K562 (cell line): Measurements from ENCODE around the gene CDH8. TPM values are rescaled to one million over a fixed set of nuclear protein-coding genes. Genes with fewer than 3 reads are reported as not detected.
"Not testable (repeated sequence)": the region's sequence is repeated elsewhere in the genome, so short reads cannot be mapped to it uniquely, and the experiment has no call there.

ENCODE experiments used
- ATAC-seq: fragments of 200-7000 bp; cut with Tn5 transposase; 3 replicates; pipeline ENCODE4 v1.9.1; 2020; ENCODE audit warnings: moderate library complexity
- BruUV-seq: library from RNA; stranded (reverse); fragments of 400-500 nt; replicated peaks from 2 replicates; lab custom pipeline; 2021; lab: Mats Ljungman, UMichigan
- CTCF ChIA-PET: fragments of 300-600 bp; formaldehyde crosslinking; extraction: SDS; loops from one replicate; lab custom pipeline; 2021; ENCODE audit warnings: low intra/inter-chr PET ratio; lab: Yijun Ruan, JAX
- POLR2A ChIA-PET: fragments of 300-600, 350-650 bp; sonication (Branson Sonifier 250); formaldehyde crosslinking; extraction: SDS; loops from one replicate; lab custom pipeline; 2021; ENCODE audit warnings: antibody characterized with exemption, inconsistent platforms; lab: Yijun Ruan, JAX
- DNase-seq, 4 experiments: peaks; one replicate each; pipeline versions ENCODE4 v3.0.0 to v3.0.0-alpha.2; 2011 to 2018; ENCODE audit warnings: low spot score in 3 of 4, mixed read lengths in 3 of 4; ENCODE audit errors: extremely low read depth in 1 of 4
- FAIRE-seq: peaks from 2 replicates; lab custom pipeline; 2011; peaks lifted over from hg19 to GRCh38; lab: Jason Lieb, UNC
- H2AFZ ChIP-seq: 2 replicates; pipeline ENCODE4 v1.6.0; 2011; ENCODE audit warnings: low read depth, low read length, control low read depth, inconsistent platforms
- H3K27ac ChIP-seq: fragments of 200-600 bp; 3 replicates; pipeline ENCODE4 v1.8.0; 2011; ENCODE audit warnings: low read depth, mild to moderate bottlenecking, control low read depth, inconsistent platforms, low read length, moderate library complexity, mixed read lengths; ENCODE audit errors: extremely low read depth
- H3K27me3 ChIP-seq, 2 experiments: fragments of 300-600 bp in 1 of 2; 2 replicates in 1 of 2; 3 replicates in 1 of 2; pipeline versions ENCODE4 v1.6.0 to v1.8.0; 2011; ENCODE audit warnings: inconsistent platforms in 2 of 2, low read length in 2 of 2, mild to moderate bottlenecking in 1 of 2, mixed read lengths in 1 of 2, moderate library complexity in 1 of 2; ENCODE audit not compliant: control insufficient read depth in 2 of 2, insufficient read depth in 2 of 2
- H3K36me3 ChIP-seq: fragments of 300-600 bp; 3 replicates; pipeline ENCODE4 v1.8.0; 2011; ENCODE audit warnings: mild to moderate bottlenecking, low read length, inconsistent platforms; ENCODE audit not compliant: control insufficient read depth, insufficient read depth
- H3K4me1 ChIP-seq, 2 experiments: fragments of 200-600 bp in 1 of 2; replicated peaks in 1 of 2; 2 replicates in 1 of 2; 3 replicates in 1 of 2; pipeline versions ENCODE4 v1.5.1 to v1.8.0; 2011; ENCODE audit warnings: inconsistent platforms in 2 of 2, low read length in 2 of 2, mild to moderate bottlenecking in 1 of 2, mixed read lengths in 1 of 2, moderate library complexity in 1 of 2; ENCODE audit not compliant: control insufficient read depth in 2 of 2, insufficient read depth in 2 of 2
- H3K4me2 ChIP-seq: 2 replicates; pipeline ENCODE4 v1.6.1; 2011; ENCODE audit warnings: low read length, control low read depth, inconsistent platforms, mixed read lengths; ENCODE audit not compliant: insufficient read depth
- H3K4me3 ChIP-seq: fragments of 200-600 bp; sonication (generic), shearing (Covaris generic); 2 replicates; pipeline ENCODE4 v1.5.1; 2016; ENCODE audit warnings: control low read depth, inconsistent platforms
- H3K79me2 ChIP-seq: fragments of 200-600 bp; 3 replicates; pipeline ENCODE4 v1.8.0; 2011; ENCODE audit warnings: low read length, inconsistent platforms; ENCODE audit not compliant: control insufficient read depth, insufficient read depth
- H3K9ac ChIP-seq, 2 experiments: 2 replicates each; pipeline versions ENCODE4 v1.6.0 to v1.6.1; 2011; ENCODE audit warnings: low read depth in 2 of 2, low read length in 2 of 2, control low read depth in 1 of 2, inconsistent platforms in 1 of 2, mild to moderate bottlenecking in 1 of 2, mixed read lengths in 1 of 2; ENCODE audit not compliant: insufficient read depth in 1 of 2
- H3K9me1 ChIP-seq: one replicate; pipeline ENCODE4 v1.6.0; 2011; ENCODE audit warnings: inconsistent platforms, mild to moderate bottlenecking, low read length, moderate library complexity; ENCODE audit not compliant: control insufficient read depth, insufficient read depth
- H3K9me3 ChIP-seq: replicated peaks from 2 replicates; pipeline ENCODE4 v1.5.1; 2011; ENCODE audit warnings: low read depth, low read length, inconsistent platforms; ENCODE audit not compliant: control insufficient read depth, insufficient read depth
- H4K20me1 ChIP-seq: replicated peaks from 2 replicates; pipeline ENCODE4 v1.6.1; 2011; ENCODE audit warnings: low read length, inconsistent platforms, mixed read lengths; ENCODE audit not compliant: control insufficient read depth, insufficient read depth
- MAFG ChIP-seq: fragments of 450-650 bp; conservative IDR thresholded peaks from 2 replicates; pipeline ENCODE4 v1.6.1; 2016; ENCODE audit warnings: missing genetic modification characterization, missing compliant biosample characterization
- POLR3A ChIP-seq: IDR thresholded peaks from 2 replicates; pipeline ENCODE4 v1.6.1; 2011; ENCODE audit warnings: borderline replicate concordance, mild to moderate bottlenecking, moderate library complexity; ENCODE audit not compliant: insufficient read length, insufficient read depth; ENCODE audit errors: extremely low read depth
- WGBS: fragments of 100-300 bp; shearing (Covaris generic); methylation state at CpG from one replicate; pipeline ENCODE4 v1.1.6; 2016; ENCODE audit warnings: low coverage, mixed read lengths; ENCODE audit not compliant: insufficient coverage; ENCODE audit errors: missing lambda C conversion rate; 5-methylcytosine and 5-hydroxymethylcytosine counted together
- in situ Hi-C: fragments of 300-500 bp; cut with MboI; formaldehyde crosslinking; loops from 4 replicates; pipeline ENCODE4 v1.15.0; 2018; ENCODE audit warnings: inconsistent platforms, mixed read lengths
- intact Hi-C: fragments of 100-400 bp; cut with micrococcal nuclease; formaldehyde crosslinking; loops from 2 replicates; pipeline ENCODE4 v1.14.2; 2022
- polyA plus RNA-seq, 8 experiments: library from polyadenylated mRNA; depleted of rRNA in 4 of 8; stranded (reverse) in 5 of 8; unstranded in 3 of 8; fragments of >200 nt; fragmentation: Nextera tagmentation in 2 of 8; fragmentation: Illumina TruSeq in 1 of 8; extraction: Ambion mirVana in 2 of 8; extraction: Trizol in 1 of 8; gene quantifications; 2 replicates each; pipeline versions ENCODE4 v1.2.1 to v1.2.3, GENCODE V29; 2011 to 2014; ENCODE audit warnings: inconsistent platforms in 1 of 8, missing spikeins in 1 of 8
- total RNA-seq, 7 experiments: library from RNA; depleted of rRNA in 6 of 7; stranded (reverse); fragments of >200 nt in 6 of 7; fragmentation: Illumina TruSeq in 2 of 7; extraction: Trizol in 2 of 7; gene quantifications; 2 replicates each; pipeline versions ENCODE4 v1.2.1 to v1.2.3, GENCODE V29; 2011 to 2021; ENCODE audit warnings: low replicate concordance in 1 of 7

CDH8 gene
- total and polyA plus RNA-seq, 9 of the 15 experiments (the other 6 are each of a cell fraction or from before 2014, with no cell fraction given), result 0.22 to 1.4 (median 0.42) TPM; not detected in 4

DNA sequence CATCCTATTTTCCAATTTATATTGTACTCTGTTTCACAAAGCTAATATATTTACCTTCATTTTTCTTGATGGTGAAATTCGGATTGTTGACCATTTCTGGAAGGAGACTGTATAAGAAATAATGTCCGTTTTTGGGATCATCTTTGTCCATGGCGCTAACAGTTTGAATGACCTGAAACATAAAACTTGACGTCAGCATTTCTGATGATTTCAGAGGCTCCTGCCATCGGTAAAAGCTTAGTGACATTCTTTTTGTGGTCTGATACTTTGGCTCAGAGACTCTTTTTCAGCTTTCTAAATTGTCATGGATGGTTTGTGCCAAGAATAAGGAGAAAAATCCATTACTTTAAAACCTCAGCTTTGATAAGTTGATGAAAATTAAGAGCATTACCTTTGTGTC is 322.5 kb downstream of the CDH8 start:
- 3% methylated on average over 5 of the region's 5 CpGs for WGBS
- in situ Hi-C loops, result no loop called here

GRCh38 chr16:61699640-61700039 is 336.6 kb downstream of the CDH8 start:
- H3K79me2 ChIP-seq, H2AFZ ChIP-seq, in situ Hi-C loops, BruUV-seq, H3K36me3 ChIP-seq, FAIRE-seq, H3K9ac ChIP-seq, H3K27me3 ChIP-seq, intact Hi-C loops, H3K4me3 ChIP-seq, H4K20me1 ChIP-seq, CTCF ChIA-PET, H3K9me1 ChIP-seq, DNase-seq, H3K4me1 ChIP-seq, H3K4me2 ChIP-seq, H3K9me3 ChIP-seq, H3K27ac ChIP-seq, POLR2A ChIA-PET, ATAC-seq: not testable (repeated sequence)
- WGBS, result 0% methylated on average over 4 of the region's 4 CpGs

More for the DNA sequence above, 322.5 kb downstream of the CDH8 start:
- Histone ChIP-seq H3K9me1 (no peaks in the 10 kb centered on the region), H2AFZ (no peak overlapping the region), H4K20me1 (no peaks in the 10 kb centered on the region), H3K79me2 (no peaks in the 10 kb centered on the region), H3K4me1 (no peaks in the 10 kb centered on the region), H3K27me3 (no peaks in the 10 kb centered on the region), H3K36me3 (no peaks in the 10 kb centered on the region), H3K9me3 (no peaks in the 10 kb centered on the region; the same call in 1 of the 2 replicates), H3K9ac (no peak overlapping the region), H3K4me3 (no peak overlapping the region), H3K27ac (no peak overlapping the region), H3K4me2 (no peak overlapping the region)
- TF ChIP-seq POLR3A (no peak), MAFG (0 out of 2 replicates have a peak, but pooled peaks have one; percentile 6)
- intact Hi-C loops, result no loop called here
- CTCF ChIA-PET, result no interaction called here
- ATAC-seq, result no peak
- BruUV-seq, result no TSS peak
- POLR2A ChIA-PET, result no interaction called here
- no peak for FAIRE-seq
- no peak for DNase-seq
